GM21737 (cell line): ENCODE results near the gene GZF1.

Source experiments
- ATAC-seq: cut with Tn5 transposase; IDR thresholded peaks from one replicate; pipeline ENCODE4 v1.9.1; 2021; ENCODE audit warnings: mild to moderate bottlenecking, moderate library complexity; ENCODE audit not compliant: unreplicated experiment

Gene GZF1

GRCh38 chr20:23368316-23369071 is 6.5 kb downstream of the GZF1 start:
- no peak for ATAC-seq

DNA sequence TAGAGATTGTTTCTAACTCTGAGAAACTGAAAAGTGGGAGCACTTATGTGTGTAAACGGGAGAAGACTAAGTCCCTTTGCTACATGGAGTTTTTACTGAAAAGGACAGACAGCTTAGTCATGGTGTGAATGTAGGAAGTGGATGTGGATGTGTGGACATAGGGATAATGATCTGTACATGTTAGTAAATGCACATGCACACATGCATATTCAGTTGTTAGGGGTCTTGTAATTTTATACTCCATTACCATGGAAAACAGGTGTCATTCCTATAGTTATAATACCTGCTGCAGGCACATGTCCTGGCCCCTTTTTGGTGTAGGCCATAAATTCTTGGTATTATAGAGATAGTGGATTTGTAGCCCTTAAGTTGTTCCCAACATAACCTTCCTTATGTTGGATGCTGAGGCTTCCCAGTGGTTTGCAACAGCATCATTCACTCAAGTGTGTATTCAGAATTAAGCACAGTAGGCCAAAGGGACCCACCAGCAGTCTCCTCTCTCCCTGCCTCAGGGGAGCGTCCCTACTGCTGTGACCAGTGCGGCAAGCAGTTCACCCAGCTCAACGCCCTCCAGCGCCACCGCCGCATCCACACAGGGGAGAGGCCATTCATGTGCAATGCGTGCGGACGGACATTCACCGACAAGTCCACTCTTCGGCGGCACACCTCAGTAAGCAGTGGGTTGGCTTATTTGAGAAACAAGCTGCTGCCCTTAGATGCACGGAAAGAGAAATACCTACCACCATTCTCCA is 7.3 kb downstream of the GZF1 start:
- ATAC-seq = no peak

- no peak for ATAC-seq
These were observed 8.3 kb downstream of the GZF1 start for GRCh38 chr20:23370274-23370673.

GRCh38 chr20:23370873-23371272 is 8.9 kb downstream of the GZF1 start:
- ATAC-seq = no peak

- ATAC-seq = no peak
These were observed 9.5 kb downstream of the GZF1 start for GRCh38 chr20:23371496-23371895.

DNA sequence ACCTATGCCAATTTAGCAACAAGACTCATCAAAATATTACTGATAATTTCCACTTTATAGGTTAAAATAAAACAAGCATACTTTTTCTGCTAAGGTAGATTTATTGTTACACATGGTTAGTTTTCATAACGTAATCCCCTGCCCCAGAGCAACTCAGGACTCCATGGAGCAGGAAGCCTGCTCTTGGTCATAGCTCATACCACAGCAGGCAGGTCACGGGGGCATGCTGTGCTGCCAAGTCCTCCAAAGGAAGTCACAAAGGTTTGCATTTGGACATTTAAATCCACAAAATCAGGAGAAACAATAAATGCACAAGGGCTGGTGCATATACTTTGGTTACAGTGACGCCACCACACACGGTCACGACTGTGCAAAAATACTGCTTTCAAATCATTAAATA is 12.5 kb downstream of the GZF1 start:
- ATAC-seq = no peak

- no peak for ATAC-seq
These were observed 13.8 kb downstream of the GZF1 start for GRCh38 chr20:23375827-23376226.

DNA sequence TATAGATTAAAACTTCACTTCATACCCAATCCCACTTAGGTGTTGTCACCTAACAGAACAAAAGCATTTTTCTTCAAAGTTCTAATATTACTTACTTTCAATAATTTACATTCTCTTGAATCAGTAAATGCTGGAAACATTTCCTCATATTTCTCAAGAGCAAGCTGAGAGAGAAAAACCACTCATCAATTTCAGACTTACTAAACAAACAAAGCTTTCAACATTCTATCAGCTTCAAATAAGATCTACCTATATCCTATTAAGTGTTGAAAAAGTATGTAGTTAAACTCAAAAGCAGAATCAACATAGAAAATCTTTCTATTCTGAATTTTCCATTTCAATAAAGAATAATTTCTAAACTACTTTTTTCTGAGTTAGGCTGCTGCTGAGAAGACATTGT is 17.8 kb downstream of the GZF1 start:
- ATAC-seq = no peak

- no peak for ATAC-seq
These were observed 19.9 kb downstream of the GZF1 start for GRCh38 chr20:23381876-23382275.

- no peak for ATAC-seq
These were observed 24.5 kb downstream of the GZF1 start for GRCh38 chr20:23386304-23387117.

- ATAC-seq = no peak
These were observed 25.1 kb downstream of the GZF1 start for GRCh38 chr20:23387118-23387443.

- ATAC-seq = no peak
These were observed 28.3 kb downstream of the GZF1 start for GRCh38 chr20:23390091-23390774.

DNA sequence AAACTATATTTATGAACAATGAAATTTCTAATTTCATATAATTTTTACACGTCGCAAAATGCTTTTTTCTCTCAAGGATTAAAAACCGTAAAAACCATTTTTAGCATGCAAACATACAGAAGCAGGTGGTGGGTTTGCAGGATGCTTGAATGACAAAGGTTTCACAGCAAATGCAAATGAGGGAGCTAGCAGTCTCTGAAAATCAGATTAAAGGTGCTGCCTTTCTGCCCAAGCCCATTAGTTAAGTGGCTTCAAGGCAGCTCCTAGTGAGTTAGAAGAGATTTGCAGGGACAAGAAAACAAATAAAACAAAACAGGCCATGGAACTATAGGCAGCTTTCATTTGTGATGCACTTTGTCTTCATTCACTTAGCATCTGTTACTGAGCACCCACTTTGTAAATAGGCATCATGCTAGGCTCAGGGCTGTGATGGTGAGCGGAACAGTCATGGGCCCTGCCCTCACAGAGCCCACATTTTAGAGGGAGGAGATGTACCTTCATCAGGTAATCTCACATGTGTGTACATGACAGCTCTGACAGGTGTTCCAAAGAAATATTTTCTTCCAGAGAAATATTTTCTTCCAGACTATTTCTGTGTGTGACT is 29.8 kb downstream of the GZF1 start:
- no peak for ATAC-seq

DNA sequence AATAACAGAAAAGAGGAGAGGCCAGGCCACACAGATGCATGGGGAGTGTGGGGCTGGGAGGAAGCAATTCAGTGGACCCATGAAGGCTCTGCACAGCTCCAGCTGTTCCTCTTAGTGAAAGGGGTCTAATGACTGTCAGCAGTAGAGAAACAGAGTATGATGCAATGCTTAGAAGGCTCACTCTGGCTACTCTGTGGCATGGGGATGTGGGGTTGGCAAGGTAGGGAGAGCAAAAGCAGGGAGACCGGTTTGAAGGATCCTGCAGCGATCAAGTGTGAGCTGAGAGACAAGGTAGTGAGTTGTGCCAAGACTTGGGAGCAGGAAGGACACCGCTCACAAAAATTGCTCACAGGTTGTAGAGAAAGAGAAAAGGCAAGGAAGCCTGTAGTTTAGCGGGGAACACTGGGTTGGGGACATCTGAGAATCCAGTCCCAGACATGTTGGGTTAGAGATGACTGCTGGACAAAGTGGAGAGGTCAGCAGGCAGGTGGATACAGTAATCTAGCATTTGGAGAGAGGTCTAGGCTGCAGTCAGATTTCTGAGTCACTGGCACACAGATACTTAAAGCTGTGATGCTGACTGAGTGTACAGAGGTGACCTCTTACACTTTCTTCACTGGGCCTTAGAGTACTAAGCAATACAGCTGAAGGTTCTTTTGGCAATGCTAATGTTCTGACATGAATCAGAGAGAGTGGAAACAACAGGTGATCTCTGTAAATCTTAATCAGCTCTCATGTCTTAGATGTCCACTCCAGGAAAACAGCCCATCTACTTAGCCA is 32.2 kb downstream of the GZF1 start:
- ATAC-seq = no peak

DNA sequence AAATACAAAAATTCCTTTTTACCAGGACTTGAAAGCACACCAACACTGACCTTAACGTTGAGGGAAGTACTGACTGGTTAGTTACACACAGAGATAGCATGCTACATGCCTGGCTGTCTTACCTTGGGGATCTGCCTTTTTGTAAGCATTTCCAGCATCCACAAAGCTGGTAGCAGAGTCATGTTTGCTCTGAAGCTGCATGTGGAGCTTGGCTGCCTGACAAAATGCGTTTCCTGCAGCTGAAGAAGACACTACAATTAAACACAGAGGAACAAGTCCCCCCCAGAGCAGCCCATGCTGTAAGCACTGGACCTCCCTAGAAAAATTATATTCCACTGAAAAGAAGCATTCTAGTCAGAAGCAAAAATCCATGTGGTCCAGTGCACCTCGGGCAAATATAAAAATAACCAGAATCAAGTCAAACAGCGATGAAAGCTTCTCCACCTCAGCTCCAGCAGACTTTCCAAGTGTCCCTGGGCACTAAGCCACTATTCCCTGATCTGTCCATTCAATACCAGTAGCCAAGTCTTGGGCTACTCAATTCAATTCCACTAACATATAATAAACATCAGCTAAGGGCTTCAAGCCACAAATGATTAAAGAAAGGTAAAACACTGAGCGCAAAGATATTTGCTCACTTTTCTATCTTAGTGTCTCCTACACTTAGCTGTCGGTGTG is 35.1 kb downstream of the GZF1 start:
- ATAC-seq = no peak

GRCh38 chr20:23397961-23398360 is 36.0 kb downstream of the GZF1 start:
- ATAC-seq = no peak

DNA sequence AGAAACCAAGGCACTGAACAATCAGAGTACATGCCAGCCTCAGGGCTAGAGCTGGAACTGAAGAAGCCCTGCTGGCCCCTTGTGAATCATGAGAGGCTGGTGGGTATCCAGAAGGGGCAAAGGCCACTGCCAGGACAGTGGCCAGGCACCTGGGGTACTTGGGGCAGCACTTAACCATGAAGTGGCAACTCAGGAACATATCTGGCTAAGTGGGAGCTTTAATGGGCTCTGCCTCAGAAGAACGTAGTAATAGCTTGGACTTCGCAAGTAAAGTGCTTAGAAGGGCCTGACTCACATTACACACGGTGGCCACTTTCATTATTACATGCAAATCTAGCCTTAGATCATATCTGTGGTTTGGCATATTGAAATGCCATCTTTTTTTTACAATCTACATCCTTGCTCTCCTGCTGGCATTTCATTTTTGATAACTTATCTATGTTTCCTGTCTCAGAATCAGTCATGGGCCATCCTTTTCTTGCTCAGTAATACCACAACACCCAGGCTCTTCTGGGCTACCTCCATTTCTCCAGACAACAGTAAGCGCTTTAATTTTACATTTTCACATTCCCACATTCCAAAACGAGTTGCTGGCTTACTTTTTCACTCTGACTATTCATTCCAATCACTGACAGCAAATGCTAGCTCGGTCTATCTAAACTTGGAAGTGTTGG is 37.7 kb downstream of the GZF1 start:
- no peak for ATAC-seq

DNA sequence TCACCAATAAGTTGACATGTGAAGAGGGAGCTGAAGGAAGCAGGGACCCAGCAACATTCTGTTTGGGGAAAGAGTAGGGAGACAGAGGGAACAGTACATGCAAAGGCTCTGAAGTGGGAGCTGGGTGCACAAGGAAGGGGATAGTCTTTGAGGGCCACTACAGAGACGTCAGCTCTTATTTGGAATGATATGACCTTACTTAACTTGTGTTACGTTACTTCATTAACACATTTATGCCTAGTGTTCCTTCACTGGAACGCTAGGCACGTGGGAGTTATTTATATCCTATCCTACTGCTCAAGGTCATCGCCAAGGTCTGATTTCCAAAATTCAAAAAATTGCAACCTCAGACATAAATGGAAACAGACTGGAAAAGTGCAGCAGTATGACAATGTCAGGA is 39.1 kb downstream of the GZF1 start:
- no peak for ATAC-seq

DNA sequence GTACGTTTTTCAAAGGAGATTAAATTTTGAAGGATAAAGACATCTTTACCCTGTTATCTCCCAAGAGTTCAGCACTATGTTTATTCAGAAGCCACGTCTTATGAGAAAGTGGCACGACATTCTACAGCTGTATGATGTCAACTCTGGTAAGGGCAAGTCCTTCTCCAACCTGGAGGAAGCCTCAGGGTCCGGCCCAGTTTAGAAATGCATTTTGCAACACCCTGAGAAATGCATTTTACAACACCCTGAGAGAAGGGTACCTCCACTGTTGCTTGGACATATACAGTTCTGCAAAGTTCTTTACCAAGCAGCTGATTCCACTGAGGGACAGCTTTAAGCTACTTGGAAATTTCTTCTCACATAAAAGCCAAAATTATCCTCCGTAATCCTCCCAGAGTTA is 41.8 kb downstream of the GZF1 start:
- ATAC-seq = no peak
